AG10803 (cell line): ENCODE results near the gene SBF1.

Experiments used
- DNase-seq: peaks from one replicate; pipeline ENCODE4 v3.0.0; 2010; ENCODE audit warnings: low read depth
- H3K4me3 ChIP-seq: 2 replicates; pipeline ENCODE4 v1.5.1; 2011; ENCODE audit warnings: mild to moderate bottlenecking, low read length, control low read depth
- TF ChIP-seq, protein P1 (sequence below): conservative IDR thresholded peaks from 2 replicates; pipeline ENCODE4 v1.5.1; 2011; ENCODE audit warnings: mild to moderate bottlenecking, low read length, control low read depth, inconsistent platforms

The SBF1 gene

DNA sequence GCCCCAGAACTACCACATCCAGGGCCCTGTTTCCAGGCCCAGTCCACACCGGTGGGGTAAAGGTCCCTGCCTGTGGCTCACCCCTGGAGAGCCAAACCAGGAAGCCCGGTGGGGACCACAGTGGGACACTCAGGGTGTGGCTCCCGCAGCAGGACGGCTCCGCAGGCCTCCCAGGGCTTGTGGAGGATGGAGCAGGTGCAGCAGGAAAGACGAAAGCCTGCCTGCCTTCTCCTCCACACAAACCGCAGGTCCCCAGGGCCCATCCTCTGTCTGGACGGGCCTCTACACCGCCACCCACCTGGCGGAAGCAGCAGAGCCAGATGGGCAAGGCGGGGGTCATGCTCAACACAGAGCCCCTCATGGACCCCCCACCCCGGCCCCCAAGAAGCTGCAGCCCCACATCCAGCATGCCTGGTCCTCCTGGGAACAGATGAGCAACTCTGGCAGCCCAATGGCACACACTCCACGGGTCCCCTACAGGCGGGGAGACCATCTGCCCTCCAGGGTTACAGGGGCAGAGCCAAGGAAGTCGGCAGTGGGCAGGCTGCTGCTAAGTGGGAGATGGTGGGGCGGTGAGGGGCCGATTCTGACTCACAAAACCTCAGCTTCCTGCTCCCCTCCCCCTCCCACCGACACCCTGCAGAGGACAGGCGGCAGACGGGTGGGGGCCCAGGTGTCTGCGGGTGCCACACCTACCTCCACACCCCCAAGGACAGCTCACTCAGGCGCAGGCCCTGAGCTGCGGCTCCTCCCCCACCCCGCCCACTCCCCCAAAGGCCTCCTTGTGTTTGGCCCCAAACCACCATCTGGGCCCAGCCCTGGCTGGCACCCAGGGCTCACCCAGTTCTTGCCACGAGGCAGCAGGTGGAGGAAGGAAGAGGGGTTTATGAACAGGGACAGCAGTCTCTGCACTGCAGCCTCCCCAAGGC, 5.2 kb downstream of the SBF1 start:
- H3K4me3 ChIP-seq, result no peak overlapping the region
- TF ChIP-seq, protein P1, sequence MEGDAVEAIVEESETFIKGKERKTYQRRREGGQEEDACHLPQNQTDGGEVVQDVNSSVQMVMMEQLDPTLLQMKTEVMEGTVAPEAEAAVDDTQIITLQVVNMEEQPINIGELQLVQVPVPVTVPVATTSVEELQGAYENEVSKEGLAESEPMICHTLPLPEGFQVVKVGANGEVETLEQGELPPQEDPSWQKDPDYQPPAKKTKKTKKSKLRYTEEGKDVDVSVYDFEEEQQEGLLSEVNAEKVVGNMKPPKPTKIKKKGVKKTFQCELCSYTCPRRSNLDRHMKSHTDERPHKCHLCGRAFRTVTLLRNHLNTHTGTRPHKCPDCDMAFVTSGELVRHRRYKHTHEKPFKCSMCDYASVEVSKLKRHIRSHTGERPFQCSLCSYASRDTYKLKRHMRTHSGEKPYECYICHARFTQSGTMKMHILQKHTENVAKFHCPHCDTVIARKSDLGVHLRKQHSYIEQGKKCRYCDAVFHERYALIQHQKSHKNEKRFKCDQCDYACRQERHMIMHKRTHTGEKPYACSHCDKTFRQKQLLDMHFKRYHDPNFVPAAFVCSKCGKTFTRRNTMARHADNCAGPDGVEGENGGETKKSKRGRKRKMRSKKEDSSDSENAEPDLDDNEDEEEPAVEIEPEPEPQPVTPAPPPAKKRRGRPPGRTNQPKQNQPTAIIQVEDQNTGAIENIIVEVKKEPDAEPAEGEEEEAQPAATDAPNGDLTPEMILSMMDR, result no peak
- peak; percentile 27 for DNase-seq

DNA sequence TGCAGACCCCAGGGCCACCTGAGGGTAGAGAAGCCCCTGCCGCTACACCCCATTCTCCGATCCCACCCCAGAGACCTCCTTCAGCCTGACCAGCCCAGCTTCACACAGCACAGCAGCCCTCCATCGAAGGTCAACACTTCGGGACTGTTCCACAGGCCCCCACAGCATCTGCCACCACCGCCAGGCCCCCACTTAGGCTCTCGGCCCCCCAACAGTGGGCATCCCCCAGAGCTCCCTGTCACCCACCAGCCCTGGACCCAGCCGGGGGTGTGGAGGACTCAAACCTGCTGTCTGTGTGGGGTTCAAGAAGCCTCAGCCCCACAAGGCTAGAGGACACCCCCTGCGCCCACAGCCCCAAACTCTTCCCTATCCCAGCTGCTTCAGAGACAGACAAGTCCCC, 6.2 kb downstream of the SBF1 start:
- DNase-seq, result no peak
- H3K4me3 ChIP-seq, result no peak overlapping the region
- TF ChIP-seq, protein P1, result no peak

DNA sequence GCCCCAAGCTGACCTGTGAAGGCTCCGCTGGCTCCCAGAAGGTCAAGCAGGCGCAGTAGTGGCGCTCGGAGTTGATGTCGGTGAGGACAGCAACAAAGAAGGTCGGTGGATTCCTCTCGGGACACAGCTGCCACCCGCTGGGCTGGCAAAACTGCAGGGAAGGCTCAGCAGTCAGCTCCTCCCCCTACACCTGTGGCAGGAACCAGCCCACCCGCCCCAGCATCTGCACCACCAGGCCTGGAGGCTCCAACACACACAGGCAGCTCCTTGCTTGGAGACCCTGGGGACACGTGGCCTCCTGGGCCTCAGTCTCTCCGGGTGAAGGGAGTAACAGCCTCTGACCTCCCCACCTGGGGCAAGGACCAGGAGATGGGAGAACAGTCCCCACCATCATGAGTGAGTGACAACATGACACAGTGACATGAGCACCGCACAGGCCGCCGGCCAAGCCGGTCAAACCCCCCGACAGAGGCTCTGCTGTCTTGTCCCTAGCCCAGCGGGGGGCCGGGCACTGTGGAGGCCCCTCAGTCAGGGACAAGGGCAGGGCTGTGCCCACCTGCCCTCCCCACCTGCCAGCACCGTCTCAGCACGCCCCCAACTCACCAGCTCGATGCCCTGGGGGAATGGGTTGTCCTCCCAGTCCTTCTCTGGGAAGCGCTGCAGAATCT, 6.9 kb downstream of the SBF1 start:
- TF ChIP-seq, protein P1, result no peak
- no peak overlapping the region for H3K4me3 ChIP-seq
- DNase-seq, result no peak

DNA sequence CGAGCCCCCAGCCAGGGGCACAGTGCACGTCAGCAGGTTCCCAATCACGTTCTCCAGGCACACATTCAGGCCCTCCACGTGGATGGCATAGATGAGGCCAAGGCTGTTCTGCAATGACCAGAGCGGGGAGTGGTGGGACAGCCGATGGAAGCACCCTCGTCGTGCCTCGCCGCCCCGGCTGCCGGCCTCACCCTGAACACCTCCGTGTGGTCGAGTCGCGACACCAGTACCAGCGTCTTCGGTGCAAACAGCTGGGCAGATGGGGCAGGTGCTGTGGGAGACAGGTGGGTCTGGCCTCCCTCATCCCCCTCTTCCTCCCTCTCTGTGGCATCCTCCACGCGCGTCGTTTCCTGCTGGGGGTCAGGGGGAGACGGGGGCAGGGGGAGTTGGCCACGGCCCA, 7.5 kb downstream of the SBF1 start:
- TF ChIP-seq, protein P1, result no peak
- no peak for DNase-seq
- H3K4me3 ChIP-seq, result no peak overlapping the region

DNA sequence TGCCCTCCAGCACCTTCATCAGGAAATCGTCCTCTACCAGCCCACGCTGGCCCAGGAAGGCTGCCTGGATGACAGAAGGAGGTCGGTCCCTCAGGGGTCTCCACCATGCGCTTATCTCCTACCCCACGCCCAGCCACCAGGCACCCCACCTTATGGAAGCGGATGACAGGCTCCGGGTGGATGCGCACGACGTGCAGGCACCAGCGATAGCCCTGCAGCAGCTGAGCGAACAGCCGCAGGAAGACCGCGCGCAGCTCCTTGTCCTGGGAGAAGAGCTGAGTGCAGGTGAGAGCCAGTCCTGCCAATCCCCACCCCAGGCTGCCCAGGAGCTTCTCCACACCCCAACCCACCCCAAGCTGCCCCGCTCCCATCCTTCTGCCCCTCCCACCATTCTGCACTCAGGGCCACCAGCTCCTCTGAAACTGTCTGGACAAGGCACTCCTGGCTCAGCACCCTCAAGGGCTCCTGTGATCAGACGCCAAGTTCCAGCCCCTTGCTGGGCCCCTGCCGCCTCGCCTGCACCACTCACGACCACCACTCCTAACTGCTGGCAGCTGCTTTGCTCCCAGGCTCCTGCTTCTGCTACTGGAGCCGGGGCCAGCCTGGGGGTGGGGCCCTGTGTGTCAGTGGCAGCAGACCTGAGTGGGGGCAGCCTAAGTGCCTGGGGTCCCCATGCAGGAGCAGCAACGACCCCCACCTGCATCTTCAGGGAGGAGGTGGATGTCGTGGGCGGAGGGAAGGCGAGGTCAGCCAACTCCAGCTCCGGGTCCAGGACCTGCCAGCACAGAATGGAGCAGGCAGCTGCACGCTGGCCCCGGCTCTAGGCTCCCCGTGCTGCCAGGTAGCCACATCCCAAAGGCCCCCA, 9.5 kb downstream of the SBF1 start:
- TF ChIP-seq, protein P1, result no peak
- no peak overlapping the region for H3K4me3 ChIP-seq
- no peak for DNase-seq

DNA sequence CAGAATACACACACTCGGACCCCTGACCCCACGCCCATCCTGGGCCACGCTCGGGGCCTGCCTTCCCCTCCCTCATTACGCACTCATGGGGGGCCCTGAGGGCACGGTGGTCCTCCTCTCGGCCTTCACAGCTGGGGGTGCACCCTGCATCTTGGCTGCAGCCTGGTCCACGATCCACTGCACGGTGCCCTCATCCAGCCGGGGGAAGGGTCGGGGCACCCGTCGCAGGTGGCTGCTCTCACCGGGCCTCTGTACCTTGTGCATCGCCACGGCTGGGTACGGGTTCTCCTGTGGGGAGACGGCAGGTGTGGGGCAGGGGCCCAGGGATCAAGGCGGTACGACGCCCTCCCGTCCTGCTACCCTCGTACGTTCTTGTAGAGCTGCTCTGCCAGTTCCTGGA, 10.4 kb downstream of the SBF1 start:
- TF ChIP-seq, protein P1, result no peak
- H3K4me3 ChIP-seq, result no peak overlapping the region
- DNase-seq, result no peak
